ENCODE measurements around the gene CNPY1. TPM values are rescaled to one million over a fixed set of nuclear protein-coding genes. Genes with fewer than 3 reads are reported as not detected.

CNPY1 gene
- polyA plus RNA-seq, 1 of the 3 experiments (the other 2 are of a cell fraction) = not detected

DNA sequence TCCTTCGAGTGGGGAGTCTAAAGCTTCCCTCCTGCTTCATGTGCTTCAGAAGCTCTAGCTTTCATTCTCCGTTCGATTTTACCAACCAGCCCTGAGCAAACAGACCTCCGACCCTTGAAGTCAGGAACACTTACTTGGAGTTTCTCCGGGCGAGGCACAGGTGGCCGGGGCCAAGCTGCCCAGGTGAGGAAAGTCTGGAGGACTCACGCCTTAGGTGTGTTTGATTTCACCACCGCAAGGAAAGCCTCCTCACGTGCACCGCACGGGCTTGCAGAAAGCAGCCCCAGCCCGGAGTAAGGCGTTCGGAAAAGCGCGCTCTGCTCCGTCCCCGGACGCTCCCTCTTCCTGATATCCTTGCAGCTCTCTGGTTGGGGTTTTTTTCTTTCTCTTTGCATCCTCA lies 30.1 kb upstream of the CNPY1 start:
- Histone ChIP-seq H3K4me3 (ENCODE audit: low read depth in 2 of 2, low read length in 1 of 2) (no peak overlapping the region), H2AFZ (ENCODE audit: low read depth) (no peak overlapping the region), H3K4me2 (no peak overlapping the region), H4K20me1 (ENCODE audit: insufficient read depth) (no peaks in the 10 kb centered on the region), H3K27me3 (ENCODE audit: insufficient read depth) (peaks cover 32% of the 10 kb centered on the region; the same call in 1 of the 2 replicates), H3K79me2 (ENCODE audit: insufficient read depth) (no peaks in the 10 kb centered on the region), H3K9me3 (no peaks in the 10 kb centered on the region), H3K9me2 (no peaks in the 10 kb centered on the region), H3K27ac (ENCODE audit: low read depth in 2 of 2, low read length in 1 of 2) (no peak overlapping the region), H3K4me1 (ENCODE audit: control insufficient read depth in 1 of 2, insufficient read depth in 2 of 2, low read depth in 1 of 2, low read length in 1 of 2) (no peaks in the 10 kb centered on the region), H3K36me3 (replicated peaks in 1 of 2; ENCODE audit: control insufficient read depth in 1 of 2, insufficient read depth in 2 of 2, low read length in 1 of 2) (no peaks in the 10 kb centered on the region), H3F3A (replicated peaks; ENCODE audit: insufficient read depth) (no peaks in the 10 kb centered on the region), H3K9ac (no peak overlapping the region)
- 66% methylated on average over 20 of the region's 20 CpGs for WGBS (ENCODE audit: low lambda C conversion rate)
- ChIA-PET POLR2A (no interaction called here), CTCF (interaction anchor here (0.6 to 5.9 kb wide), 3 partner anchors 12 to 30 kb away, joined by 3 to 22 read pairs (median 5); partner anchors contain the start of gene CNPY1)
- DNase-seq = no peak
- TF ChIP-seq RAD21 (IDR thresholded peaks at IDR 0.05; ENCODE audit: low read length) (no peak), MXI1 (IDR thresholded peaks at IDR 0.05; ENCODE audit: low read depth, low read length) (no peak), NFIC (IDR thresholded peaks at IDR 0.05; ENCODE audit: borderline replicate concordance) (no peak), FOXJ3 (CRISPR knock-in tag; IDR thresholded peaks at IDR 0.05) (no peak), RCOR1 (IDR thresholded peaks at IDR 0.05; ENCODE audit: low read length) (no peak), TAF1 (IDR thresholded peaks at IDR 0.05; ENCODE audit: borderline replicate concordance, low read depth, low read length) (no peak)
- TF ChIP-seq, protein P1, sequence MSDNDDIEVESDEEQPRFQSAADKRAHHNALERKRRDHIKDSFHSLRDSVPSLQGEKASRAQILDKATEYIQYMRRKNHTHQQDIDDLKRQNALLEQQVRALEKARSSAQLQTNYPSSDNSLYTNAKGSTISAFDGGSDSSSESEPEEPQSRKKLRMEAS (IDR thresholded peaks at IDR 0.05; ENCODE audit: low read depth) = no peak

DNA sequence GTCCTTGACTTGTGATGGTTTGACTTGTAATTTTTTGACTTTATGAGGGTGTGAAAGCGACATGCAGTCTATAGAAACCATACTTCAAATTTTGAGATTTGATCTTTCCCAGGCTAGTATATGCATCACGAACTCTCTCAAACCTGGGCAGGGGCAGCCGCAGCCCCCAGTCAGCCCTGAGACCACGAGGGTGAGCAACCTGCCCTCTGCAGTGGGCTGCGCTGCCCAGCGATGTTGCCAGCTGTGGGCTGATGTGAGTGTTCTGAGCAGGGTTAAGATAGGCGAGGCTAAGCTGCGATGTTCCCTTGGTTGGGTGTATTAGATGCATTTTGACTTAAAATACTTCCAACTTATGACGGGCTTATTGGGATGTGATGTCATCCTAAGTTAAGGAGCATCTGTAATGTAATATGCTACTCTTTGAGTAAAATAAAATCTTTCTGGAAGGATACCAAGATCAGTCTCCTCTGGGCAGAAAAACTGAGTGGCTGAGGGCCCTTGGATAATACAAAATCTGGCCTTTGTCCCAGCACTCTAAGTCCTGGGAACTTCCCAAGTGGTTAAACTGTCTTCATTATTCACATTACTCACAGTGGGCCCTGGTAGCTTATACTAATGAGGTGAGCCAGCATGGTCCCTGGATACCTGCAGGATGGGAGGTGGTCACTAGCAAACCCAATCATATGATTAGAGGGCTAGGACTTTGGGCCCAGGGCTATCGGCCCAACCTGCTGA lies 28.4 kb upstream of the CNPY1 start:
- no peaks in the 10 kb centered on the region for H3F3A ChIP-seq (replicated peaks; ENCODE audit: insufficient read depth)
- H3K36me3 ChIP-seq (replicated peaks in 1 of 2; ENCODE audit: control insufficient read depth in 1 of 2, insufficient read depth in 2 of 2, low read length in 1 of 2) = no peaks in the 10 kb centered on the region
- no peak overlapping the region for H3K4me3 ChIP-seq (ENCODE audit: low read depth in 2 of 2, low read length in 1 of 2)
- H3K9me2 ChIP-seq = no peaks in the 10 kb centered on the region
- POLR2A ChIA-PET = no interaction called here
- H3K27ac ChIP-seq (ENCODE audit: low read depth in 2 of 2, low read length in 1 of 2) = no peak overlapping the region
- DNase-seq = no peak
- H4K20me1 ChIP-seq (ENCODE audit: insufficient read depth) = no peaks in the 10 kb centered on the region
- no peaks in the 10 kb centered on the region for H3K9me3 ChIP-seq
- no peak overlapping the region for H2AFZ ChIP-seq (ENCODE audit: low read depth)
- peaks cover 24% of the 10 kb centered on the region; the same call in 1 of the 2 replicates for H3K27me3 ChIP-seq (ENCODE audit: insufficient read depth)
- CTCF ChIA-PET = interaction anchor here (5.9 kb wide), 1 partner anchor 24 kb away, joined by 22 read pairs; no protein-coding TSS in a partner anchor
- H3K79me2 ChIP-seq (ENCODE audit: insufficient read depth) = no peaks in the 10 kb centered on the region
- no peaks in the 10 kb centered on the region for H3K4me1 ChIP-seq (ENCODE audit: control insufficient read depth in 1 of 2, insufficient read depth in 2 of 2, low read depth in 1 of 2, low read length in 1 of 2)
- TF ChIP-seq POLR2AphosphoS5 (IDR thresholded peaks at IDR 0.05; ENCODE audit: low read depth, low read length) = no peak
- TF ChIP-seq MXI1 (IDR thresholded peaks at IDR 0.05; ENCODE audit: low read depth, low read length) = no peak
- TF ChIP-seq, protein P2, sequence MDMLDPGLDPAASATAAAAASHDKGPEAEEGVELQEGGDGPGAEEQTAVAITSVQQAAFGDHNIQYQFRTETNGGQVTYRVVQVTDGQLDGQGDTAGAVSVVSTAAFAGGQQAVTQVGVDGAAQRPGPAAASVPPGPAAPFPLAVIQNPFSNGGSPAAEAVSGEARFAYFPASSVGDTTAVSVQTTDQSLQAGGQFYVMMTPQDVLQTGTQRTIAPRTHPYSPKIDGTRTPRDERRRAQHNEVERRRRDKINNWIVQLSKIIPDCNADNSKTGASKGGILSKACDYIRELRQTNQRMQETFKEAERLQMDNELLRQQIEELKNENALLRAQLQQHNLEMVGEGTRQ (IDR thresholded peaks at IDR 0.05; ENCODE audit: borderline replicate concordance, low read depth, low read length) = no peak
- no peak for TF ChIP-seq YY1 (IDR thresholded peaks at IDR 0.05; ENCODE audit: low read depth)
- TF ChIP-seq FOSL2 (IDR thresholded peaks at IDR 0.05; ENCODE audit: borderline replicate concordance, low read depth) = no peak
- TF ChIP-seq GABPA (IDR thresholded peaks at IDR 0.05; ENCODE audit: low read depth) = no peak
- no peak for TF ChIP-seq CHD2 (IDR thresholded peaks at IDR 0.05; ENCODE audit: low read length, partially characterized antibody)
- TF ChIP-seq NFIC (IDR thresholded peaks at IDR 0.05; ENCODE audit: borderline replicate concordance) = no peak
- TF ChIP-seq EP300 (IDR thresholded peaks at IDR 0.05; ENCODE audit: borderline replicate concordance in 1 of 2, low read depth in 1 of 2, low read length in 1 of 2) = no peak
- TF ChIP-seq EZH2phosphoT487 (IDR thresholded peaks at IDR 0.05; ENCODE audit: borderline replicate concordance, low read depth) = no peak
- TF ChIP-seq NRF1 (IDR thresholded peaks at IDR 0.05; ENCODE audit: low read depth, low read length) = no peak
- TF ChIP-seq RFX5 (IDR thresholded peaks at IDR 0.05; ENCODE audit: low read length) = no peak
- no peak for TF ChIP-seq FOXM1 (IDR thresholded peaks at IDR 0.05; ENCODE audit: low read depth)
- TF ChIP-seq, protein P3, sequence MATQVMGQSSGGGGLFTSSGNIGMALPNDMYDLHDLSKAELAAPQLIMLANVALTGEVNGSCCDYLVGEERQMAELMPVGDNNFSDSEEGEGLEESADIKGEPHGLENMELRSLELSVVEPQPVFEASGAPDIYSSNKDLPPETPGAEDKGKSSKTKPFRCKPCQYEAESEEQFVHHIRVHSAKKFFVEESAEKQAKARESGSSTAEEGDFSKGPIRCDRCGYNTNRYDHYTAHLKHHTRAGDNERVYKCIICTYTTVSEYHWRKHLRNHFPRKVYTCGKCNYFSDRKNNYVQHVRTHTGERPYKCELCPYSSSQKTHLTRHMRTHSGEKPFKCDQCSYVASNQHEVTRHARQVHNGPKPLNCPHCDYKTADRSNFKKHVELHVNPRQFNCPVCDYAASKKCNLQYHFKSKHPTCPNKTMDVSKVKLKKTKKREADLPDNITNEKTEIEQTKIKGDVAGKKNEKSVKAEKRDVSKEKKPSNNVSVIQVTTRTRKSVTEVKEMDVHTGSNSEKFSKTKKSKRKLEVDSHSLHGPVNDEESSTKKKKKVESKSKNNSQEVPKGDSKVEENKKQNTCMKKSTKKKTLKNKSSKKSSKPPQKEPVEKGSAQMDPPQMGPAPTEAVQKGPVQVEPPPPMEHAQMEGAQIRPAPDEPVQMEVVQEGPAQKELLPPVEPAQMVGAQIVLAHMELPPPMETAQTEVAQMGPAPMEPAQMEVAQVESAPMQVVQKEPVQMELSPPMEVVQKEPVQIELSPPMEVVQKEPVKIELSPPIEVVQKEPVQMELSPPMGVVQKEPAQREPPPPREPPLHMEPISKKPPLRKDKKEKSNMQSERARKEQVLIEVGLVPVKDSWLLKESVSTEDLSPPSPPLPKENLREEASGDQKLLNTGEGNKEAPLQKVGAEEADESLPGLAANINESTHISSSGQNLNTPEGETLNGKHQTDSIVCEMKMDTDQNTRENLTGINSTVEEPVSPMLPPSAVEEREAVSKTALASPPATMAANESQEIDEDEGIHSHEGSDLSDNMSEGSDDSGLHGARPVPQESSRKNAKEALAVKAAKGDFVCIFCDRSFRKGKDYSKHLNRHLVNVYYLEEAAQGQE (IDR thresholded peaks at IDR 0.05; ENCODE audit: low read depth, low read length) = no peak
- no peak for TF ChIP-seq TAF1 (IDR thresholded peaks at IDR 0.05; ENCODE audit: borderline replicate concordance, low read depth, low read length)
- TF ChIP-seq MEF2A (IDR thresholded peaks at IDR 0.05; ENCODE audit: borderline replicate concordance, low read depth) = no peak
- TF ChIP-seq JUND (IDR thresholded peaks at IDR 0.05) = no peak
- TF ChIP-seq ELF1 (IDR thresholded peaks at IDR 0.05) = no peak
- H3K4me2 ChIP-seq = no peak overlapping the region
- 53% methylated on average over 10 of the region's 10 CpGs for WGBS (ENCODE audit: low lambda C conversion rate)
- H3K9ac ChIP-seq = no peak overlapping the region

Measured in SK-N-SH (cell line).